Measurements from ENCODE around the gene MAPK11. TPM values are rescaled to one million over a fixed set of nuclear protein-coding genes. Genes with fewer than 3 reads are reported as not detected.
A peak's percentile ranks its signal among the peaks of the same experiment; 100 is the strongest.
"Not testable (repeated sequence)": the region's sequence is repeated elsewhere in the genome, so short reads cannot be mapped to it uniquely, and the experiment has no call there.

MAPK11 gene
- total RNA-seq, 1 experiment from 2014 or later = 19.3 TPM

GRCh38 chr22:50274311-50274710 is 4.1 kb upstream of the MAPK11 start:
- H3K4me1 ChIP-seq (ENCODE audit: control insufficient read depth in 1 of 2, insufficient read depth in 2 of 2, low read length in 2 of 2) = peaks cover 14 to 43% of the 10 kb centered on the region in 2 experiments
- DNase-seq (ENCODE audit: low read depth, low spot score) (no peak), ATAC-seq (no peak)
- peak overlapping the region; percentile 49 for H3K27ac ChIP-seq (ENCODE audit: low read depth, low read length)
- RAD21 ChIA-PET (ENCODE audit: low non-redundant PET in 1 of 2, low total read pairs in 2 of 2, uncharacterized antibody in 2 of 2, unreplicated experiment in 2 of 2) = no interaction called here
- BruUV-seq (replicated peaks) = no TSS peak
- TF ChIP-seq RAD21 (IDR thresholded peaks at IDR 0.05; ENCODE audit: low read depth) (0 out of 2 replicates have a peak, but pooled peaks have one; percentile 18), POLR2AphosphoS5 (IDR thresholded peaks at IDR 0.05; ENCODE audit: low read depth, low read length) (no peak), CTCF (IDR thresholded peaks at IDR 0.05 in 2 of 3, conservative IDR thresholded peaks at IDR 0.05 in 1 of 3; ENCODE audit: borderline replicate concordance in 1 of 3, insufficient read depth in 1 of 3, low read depth in 2 of 3, low read length in 2 of 3) (peak in 2 of 3 experiments; percentile 23; a peak in 2 of 6 replicates)
- H3K9me3 ChIP-seq (ENCODE audit: control insufficient read depth in 1 of 2, insufficient read depth in 1 of 2, low read depth in 1 of 2, low read length in 2 of 2) = peaks cover 4 to 11% of the 10 kb centered on the region in 2 experiments; a peak in 2 of 4 replicates
- CTCF ChIA-PET = no interaction called here
- peaks cover 13 to 44% of the 10 kb centered on the region in 2 experiments for H3K36me3 ChIP-seq (ENCODE audit: control insufficient read depth in 1 of 2, insufficient read depth in 2 of 2, low read length in 2 of 2)
- H4K20me1 ChIP-seq (ENCODE audit: insufficient read depth) = no peaks in the 10 kb centered on the region
- H3K4me2 ChIP-seq (ENCODE audit: low read length) = no peak overlapping the region
- H3K9ac ChIP-seq (ENCODE audit: low read length) = no peak overlapping the region
- no peaks in the 10 kb centered on the region; the same call in 1 of the 2 replicates for H3K79me2 ChIP-seq (ENCODE audit: insufficient read depth, low read length)
- POLR2A ChIA-PET = no interaction called here
- intact Hi-C loops (cut with micrococcal nuclease) = loop anchor here (1.0 kb wide), 2 partner anchors 53 to 68 kb away; partner anchors contain the start of gene DENND6B
- H3K27me3 ChIP-seq (ENCODE audit: insufficient read depth, low read length) = no peaks in the 10 kb centered on the region
- no peak overlapping the region for H3K4me3 ChIP-seq (replicated peaks in 1 of 2; ENCODE audit: low read depth in 1 of 2, low read length in 2 of 2)
- H2AFZ ChIP-seq (ENCODE audit: low read depth, low read length, poor library complexity, severe bottlenecking) = no peak overlapping the region
- no peaks in the 10 kb centered on the region for H3K9me2 ChIP-seq (ENCODE audit: insufficient read depth)

GRCh38 chr22:50273781-50274180 is 3.6 kb upstream of the MAPK11 start:
- intact Hi-C loops (cut with micrococcal nuclease) = loop anchor here (1.0 kb wide), 2 partner anchors 54 to 69 kb away; partner anchors contain the start of gene DENND6B
- RAD21 ChIA-PET (ENCODE audit: low non-redundant PET in 1 of 2, low total read pairs in 2 of 2, uncharacterized antibody in 2 of 2, unreplicated experiment in 2 of 2) = not testable (repeated sequence)

GRCh38 chr22:50273352-50273751 is 3.2 kb upstream of the MAPK11 start:
- H3K9me3 ChIP-seq (ENCODE audit: control insufficient read depth in 1 of 2, insufficient read depth in 1 of 2, low read depth in 1 of 2, low read length in 2 of 2) = peaks cover 4 to 11% of the 10 kb centered on the region in 2 experiments; a peak in 2 of 4 replicates
- H4K20me1 ChIP-seq (ENCODE audit: insufficient read depth); ATAC-seq; H3K79me2 ChIP-seq (ENCODE audit: insufficient read depth, low read length); H3K9ac ChIP-seq (ENCODE audit: low read length); DNase-seq (ENCODE audit: low read depth, low spot score); H3K27ac ChIP-seq (ENCODE audit: low read depth, low read length); intact Hi-C loops (cut with micrococcal nuclease); H3K4me3 ChIP-seq (replicated peaks in 1 of 2; ENCODE audit: low read depth in 1 of 2, low read length in 2 of 2); BruUV-seq (replicated peaks); H2AFZ ChIP-seq (ENCODE audit: low read depth, low read length, poor library complexity, severe bottlenecking); RAD21 ChIA-PET (ENCODE audit: low non-redundant PET in 1 of 2, low total read pairs in 2 of 2, uncharacterized antibody in 2 of 2, unreplicated experiment in 2 of 2); H3K9me2 ChIP-seq (ENCODE audit: insufficient read depth); H3K27me3 ChIP-seq (ENCODE audit: insufficient read depth, low read length); H3K4me2 ChIP-seq (ENCODE audit: low read length): not testable (repeated sequence)
- CTCF ChIA-PET = interaction anchor here (0.8 kb wide), 1 partner anchor 12 kb away, joined by 3 read pairs; the partner anchor contains the start of gene MAPK12
- peaks cover 24 to 52% of the 10 kb centered on the region in 2 experiments for H3K4me1 ChIP-seq (ENCODE audit: control insufficient read depth in 1 of 2, insufficient read depth in 2 of 2, low read length in 2 of 2)
- peaks cover 11 to 34% of the 10 kb centered on the region in 2 experiments for H3K36me3 ChIP-seq (ENCODE audit: control insufficient read depth in 1 of 2, insufficient read depth in 2 of 2, low read length in 2 of 2)
- POLR2A ChIA-PET = interaction anchor here (1.4 to 2.3 kb wide), 2 partner anchors 22 to 33 kb away, joined by 3 to 7 read pairs; partner anchors contain the start of gene HDAC10

More at GRCh38 chr22:50273781-50274180, 3.6 kb upstream of the MAPK11 start:
- H3K4me1 ChIP-seq (ENCODE audit: control insufficient read depth in 1 of 2, insufficient read depth in 2 of 2, low read length in 2 of 2) = peaks cover 20 to 48% of the 10 kb centered on the region in 2 experiments
- not testable (repeated sequence) for ATAC-seq; H3K4me2 ChIP-seq (ENCODE audit: low read length); H3K9me2 ChIP-seq (ENCODE audit: insufficient read depth); H3K27me3 ChIP-seq (ENCODE audit: insufficient read depth, low read length); H3K4me3 ChIP-seq (replicated peaks in 1 of 2; ENCODE audit: low read depth in 1 of 2, low read length in 2 of 2); DNase-seq (ENCODE audit: low read depth, low spot score); H3K9ac ChIP-seq (ENCODE audit: low read length); BruUV-seq (replicated peaks); H2AFZ ChIP-seq (ENCODE audit: low read depth, low read length, poor library complexity, severe bottlenecking); H4K20me1 ChIP-seq (ENCODE audit: insufficient read depth); H3K79me2 ChIP-seq (ENCODE audit: insufficient read depth, low read length)
- ChIA-PET POLR2A (interaction anchor here (1.4 kb wide), 1 partner anchor 32 kb away, joined by 3 read pairs; no protein-coding TSS in a partner anchor), CTCF (interaction anchor here (0.8 kb wide), 1 partner anchor 13 kb away, joined by 3 read pairs; the partner anchor contains the start of gene MAPK12)
- H3K27ac ChIP-seq (ENCODE audit: low read depth, low read length) = peak overlapping the region; percentile 49
- peaks cover 4 to 11% of the 10 kb centered on the region in 2 experiments; a peak in 2 of 4 replicates for H3K9me3 ChIP-seq (ENCODE audit: control insufficient read depth in 1 of 2, insufficient read depth in 1 of 2, low read depth in 1 of 2, low read length in 2 of 2)
- H3K36me3 ChIP-seq (ENCODE audit: control insufficient read depth in 1 of 2, insufficient read depth in 2 of 2, low read length in 2 of 2) = peaks cover 13 to 39% of the 10 kb centered on the region in 2 experiments
